GM19455 (cell line): Measurements from ENCODE around the gene JAK1.

Experiments
- ATAC-seq: cut with Tn5 transposase; IDR thresholded peaks from one replicate; pipeline ENCODE4 v1.9.1; 2021; ENCODE audit not compliant: unreplicated experiment

JAK1 gene

DNA sequence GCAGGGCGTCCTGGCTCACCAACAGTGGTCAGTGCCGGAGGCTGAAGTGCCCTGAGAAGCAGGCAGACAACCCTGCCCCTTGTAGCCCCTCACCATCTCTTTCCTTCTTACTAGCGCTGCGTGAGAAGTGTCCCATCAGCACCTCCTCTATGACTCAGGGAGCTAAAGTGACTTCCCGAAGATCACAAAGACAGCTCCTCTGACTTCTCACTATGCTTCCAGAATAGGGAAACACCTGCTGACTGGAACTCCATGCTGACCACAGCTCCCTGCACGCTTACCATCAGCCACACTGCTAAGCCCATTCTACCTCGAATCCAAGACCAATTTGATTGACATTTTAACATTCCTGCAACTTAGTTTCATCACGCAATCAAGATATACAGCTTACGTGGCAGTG is 92.8 kb downstream of the JAK1 start:
- ATAC-seq = no peak

DNA sequence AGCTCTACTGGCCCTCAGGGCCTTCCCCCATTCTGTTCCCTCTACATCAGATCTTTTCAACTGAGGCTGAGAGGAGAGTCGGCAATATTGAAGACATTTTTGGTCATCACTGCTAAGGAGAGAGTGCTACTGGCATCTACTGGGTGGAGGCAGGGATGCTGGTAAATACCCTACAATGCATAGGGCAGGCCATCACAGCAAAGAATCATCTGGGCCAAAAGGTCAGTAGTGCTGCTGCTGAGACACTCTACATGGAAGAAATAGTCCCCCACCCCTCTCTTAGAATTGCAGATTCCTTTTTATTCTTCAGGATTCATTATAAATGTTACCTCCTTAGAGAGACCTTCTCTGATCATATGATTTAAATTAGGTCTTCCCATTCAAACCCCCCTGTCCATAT is 94.3 kb downstream of the JAK1 start:
- no peak for ATAC-seq

DNA sequence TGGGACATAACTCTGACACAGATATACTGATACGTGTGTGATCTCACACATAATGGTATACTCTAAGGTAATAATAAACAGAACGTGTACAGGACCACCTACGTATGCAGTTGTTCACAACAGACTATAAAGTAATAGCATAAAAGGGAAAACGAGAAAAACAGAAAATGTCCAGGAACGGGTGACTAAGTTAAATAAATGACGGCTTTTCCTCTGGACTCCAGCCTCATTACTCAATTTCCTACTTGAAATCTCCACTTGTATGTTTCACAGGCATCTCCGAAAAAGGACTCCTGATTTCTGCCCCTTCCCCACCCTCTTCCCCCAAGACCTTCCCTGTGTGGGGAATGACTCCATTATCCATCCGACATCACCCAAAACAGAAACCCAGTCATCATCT is 95.1 kb downstream of the JAK1 start:
- ATAC-seq = no peak

GRCh38 chr1:64867266-64867665 is 99.1 kb downstream of the JAK1 start:
- ATAC-seq = no peak

DNA sequence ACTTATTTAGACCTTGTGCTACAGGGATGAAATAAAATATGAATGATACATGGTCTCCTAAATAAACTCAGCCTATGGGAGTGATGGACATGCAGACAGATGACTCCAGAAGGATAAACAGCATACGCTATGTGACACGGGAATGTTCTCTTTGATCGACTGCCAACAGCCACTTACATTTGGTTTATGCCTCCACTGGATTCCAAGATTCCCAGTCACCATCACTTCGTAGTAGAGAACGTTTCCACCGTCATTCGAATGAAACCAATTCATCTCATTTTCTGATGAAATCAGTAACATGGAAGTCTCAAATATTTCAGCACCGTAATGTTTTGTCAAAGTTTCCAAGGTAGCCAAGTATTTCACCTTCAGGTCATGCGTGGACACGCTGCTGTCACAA is 99.7 kb downstream of the JAK1 start:
- ATAC-seq = no peak

DNA sequence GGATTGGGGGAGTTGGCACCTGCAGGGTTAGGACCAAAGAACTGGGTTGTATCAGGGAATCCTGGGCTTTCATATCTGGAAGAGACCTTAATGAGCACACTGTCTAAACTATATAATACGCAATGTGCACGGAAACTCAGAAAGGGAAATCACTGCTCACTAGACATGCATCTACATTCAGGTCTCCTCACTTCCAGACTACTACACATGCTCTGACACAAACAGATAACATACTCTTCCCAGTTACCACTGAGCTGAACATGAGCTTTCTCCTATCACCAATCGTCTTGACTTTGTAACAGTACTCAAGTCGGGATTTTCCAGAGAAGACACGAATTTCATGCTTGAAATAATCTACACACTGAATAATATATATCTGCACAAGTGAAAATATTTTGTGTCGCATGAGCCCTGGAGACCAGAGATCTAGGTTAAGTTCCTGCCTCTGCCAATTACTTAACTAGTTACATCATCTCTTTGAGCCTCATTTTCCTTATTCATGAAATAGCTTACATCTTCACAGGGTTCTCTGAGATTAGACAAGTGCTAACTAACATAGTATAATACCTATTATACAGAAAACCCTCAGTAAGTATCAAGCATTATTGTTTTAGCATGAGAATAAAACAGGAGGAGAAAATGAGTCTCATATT is 101.1 kb downstream of the JAK1 start:
- no peak for ATAC-seq

DNA sequence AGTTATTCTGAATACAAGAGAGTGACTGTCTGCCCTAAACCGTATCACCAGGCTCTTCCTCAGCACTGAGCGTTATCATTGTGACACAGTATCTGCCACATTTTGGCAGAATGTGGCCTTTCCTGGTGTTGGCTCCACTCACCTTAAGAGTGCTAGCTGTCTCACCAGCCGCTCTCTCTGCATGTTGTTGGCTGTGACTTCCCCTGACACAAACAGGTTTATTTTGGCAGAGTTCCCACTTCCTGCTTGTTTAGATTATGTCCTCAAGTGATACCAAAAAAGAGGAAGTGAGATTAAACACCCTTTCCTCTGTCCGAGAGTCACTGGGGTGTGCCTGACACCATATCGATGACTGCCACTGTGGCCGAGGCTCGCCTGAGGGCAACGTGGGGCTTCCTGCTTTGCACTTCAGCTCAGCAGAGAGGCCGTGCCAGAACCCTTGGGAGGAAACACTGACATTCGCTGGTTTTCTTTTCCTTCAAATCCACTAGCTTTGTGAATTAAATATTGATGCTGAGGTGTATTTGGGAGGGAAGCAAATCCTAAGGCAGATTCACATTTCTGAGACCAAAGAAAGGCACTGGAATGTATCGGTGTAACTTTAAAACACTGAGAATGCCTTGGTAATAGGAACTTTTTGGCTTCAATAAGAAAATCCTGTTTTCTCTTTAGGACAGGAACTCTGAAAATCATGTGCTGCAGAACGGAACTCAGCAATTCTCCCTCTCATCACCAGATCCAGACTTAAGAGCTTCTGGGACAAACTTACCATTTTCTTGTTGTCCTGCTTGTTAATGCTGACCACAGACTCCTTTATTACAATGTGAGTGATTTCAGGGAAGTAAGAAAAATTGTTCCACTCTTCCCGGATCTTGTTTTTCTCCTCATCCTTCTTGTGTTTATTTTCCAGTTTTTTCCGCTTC is 102.1 kb downstream of the JAK1 start:
- ATAC-seq = peak; percentile 100

DNA sequence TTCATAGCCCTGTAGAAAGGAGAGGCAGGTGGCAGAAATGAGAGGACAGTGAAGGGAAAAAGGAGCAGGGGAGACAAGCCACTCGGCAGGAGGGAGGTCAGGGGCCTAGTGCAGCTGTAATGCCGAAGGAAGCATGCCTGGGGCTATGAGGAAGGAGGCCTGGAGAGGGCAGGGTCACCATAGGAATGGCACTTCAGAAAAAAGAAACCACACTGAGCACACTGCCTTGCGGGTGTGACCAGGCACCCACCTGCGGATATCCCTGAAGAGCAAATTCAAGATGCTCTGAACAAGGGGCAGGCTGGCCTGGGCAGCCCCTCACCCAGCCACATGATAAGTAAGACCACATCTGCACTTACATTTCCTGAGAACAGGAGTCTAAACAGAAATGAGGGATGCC is 104.7 kb downstream of the JAK1 start:
- ATAC-seq = no peak

GRCh38 chr1:64857347-64857746 is 109.0 kb downstream of the JAK1 start:
- ATAC-seq = no peak

- ATAC-seq = no peak
These were observed 109.8 kb downstream of the JAK1 start for GRCh38 chr1:64856553-64856952.

- no peak for ATAC-seq
These were observed 110.8 kb downstream of the JAK1 start for GRCh38 chr1:64855557-64855956.

GRCh38 chr1:64854674-64855073 is 111.7 kb downstream of the JAK1 start:
- no peak for ATAC-seq

- no peak for ATAC-seq
These were observed 114.7 kb downstream of the JAK1 start for GRCh38 chr1:64851664-64852063.

GRCh38 chr1:64850846-64851245 is 115.5 kb downstream of the JAK1 start:
- ATAC-seq = no peak

- no peak for ATAC-seq
These were observed 116.4 kb downstream of the JAK1 start for GRCh38 chr1:64849942-64850341.

DNA sequence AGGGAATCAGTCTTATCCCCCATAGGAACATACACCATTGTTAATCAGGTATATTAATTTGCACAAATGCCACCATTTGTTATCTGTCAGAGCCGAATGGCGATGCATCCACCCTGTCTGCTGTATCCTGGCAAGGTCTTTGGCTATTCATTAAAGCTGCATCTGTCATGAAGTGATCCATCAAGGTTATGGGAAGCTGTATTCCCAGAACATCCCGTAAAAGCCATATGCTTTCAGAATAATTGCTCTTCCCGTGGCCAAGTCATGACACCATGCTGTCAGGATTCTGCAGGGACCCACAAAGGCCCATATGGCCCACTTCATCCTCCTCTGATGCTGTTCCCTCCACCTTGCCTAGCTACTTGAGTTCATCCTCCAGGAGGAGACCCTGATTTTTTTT is 117.5 kb downstream of the JAK1 start:
- no peak for ATAC-seq

DNA sequence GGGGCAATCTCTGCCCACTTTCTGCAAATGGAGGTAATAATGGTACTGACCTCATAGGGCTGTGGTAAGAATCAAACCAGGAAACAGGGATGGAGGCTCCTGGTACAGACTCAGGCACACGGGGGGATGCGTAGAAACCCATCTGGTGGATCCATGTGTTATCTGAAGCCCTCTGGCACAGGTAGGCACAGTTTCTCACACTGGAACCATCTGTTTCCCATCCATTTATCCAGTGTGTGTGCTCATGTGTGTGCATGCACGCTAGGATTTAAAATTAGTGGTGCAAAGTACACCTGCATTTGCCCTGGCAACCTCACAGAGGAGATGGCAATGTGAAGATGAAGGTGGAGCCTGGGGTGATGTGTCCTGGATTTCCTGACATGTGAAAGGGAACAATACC is 118.2 kb downstream of the JAK1 start:
- no peak for ATAC-seq

- ATAC-seq = no peak
These were observed 118.7 kb downstream of the JAK1 start for GRCh38 chr1:64847666-64848065.

GRCh38 chr1:64846573-64847430 is 119.5 kb downstream of the JAK1 start:
- no peak for ATAC-seq

DNA sequence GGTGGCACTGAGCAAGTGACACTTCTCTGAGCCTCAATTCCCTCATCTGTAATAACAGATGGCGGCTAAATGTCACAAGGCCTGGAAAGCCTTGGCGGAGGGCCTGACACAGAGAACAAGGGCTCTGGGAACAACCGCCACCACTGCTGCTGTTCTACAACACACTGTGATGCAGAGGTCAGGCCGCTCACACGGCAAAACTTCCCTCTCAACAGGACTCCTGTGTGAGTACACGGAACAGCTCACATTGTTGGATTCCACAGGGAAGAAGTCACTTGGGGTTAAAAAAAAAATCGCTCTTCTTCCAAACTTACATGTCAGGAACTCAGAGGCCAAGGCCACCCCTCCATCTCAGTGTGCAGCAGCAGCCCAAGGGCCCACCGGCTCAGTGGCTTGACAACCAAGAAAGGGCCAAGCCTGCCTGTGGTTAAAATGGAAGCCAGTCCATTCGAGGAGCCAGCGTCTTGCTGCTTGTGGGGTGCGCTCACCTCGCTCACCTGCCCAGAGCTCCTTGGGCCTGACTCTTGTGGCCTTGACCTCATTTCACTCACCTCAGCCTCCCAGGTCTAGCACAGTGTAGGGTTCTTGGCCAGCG is 120.4 kb downstream of the JAK1 start:
- ATAC-seq = no peak

- no peak for ATAC-seq
These were observed 121.7 kb downstream of the JAK1 start for GRCh38 chr1:64844609-64845008.
